ENCODE data around the gene SRGAP3. TPM values are rescaled to one million over a fixed set of nuclear protein-coding genes. Genes with fewer than 3 reads are reported as not detected.

The SRGAP3 gene
- total RNA-seq, 2 donors from 2014 or later: 10.9 to 11.4 TPM

GRCh38 chr3:9257092-9257491, 7.6 kb upstream of the SRGAP3 start:
- Histone ChIP-seq H3K27me3 (no peaks in the 10 kb centered on the region), H3K27ac (no peak overlapping the region), H3K4me1 (no peaks in the 10 kb centered on the region), H3K36me3 (replicated peaks in 1 of 2; ENCODE audit: insufficient read depth in 1 of 2, low read depth in 2 of 2) (no peaks in the 10 kb centered on the region), H3K4me3 (no peak overlapping the region), H3K9me3 (no peaks in the 10 kb centered on the region)
- WGBS, 2 donors: 90 to 100% methylated on average over 2 of the region's 2 CpGs
- DNase-seq (no peak), ATAC-seq (no peak)
- intact Hi-C loops (cut with DNase I): no loop called here
- TF ChIP-seq POLR2A (IDR thresholded peaks at IDR 0.05) (no peak), CTCF (IDR thresholded peaks at IDR 0.05) (no peak)

GRCh38 chr3:9255976-9256375, 6.5 kb upstream of the SRGAP3 start:
- intact Hi-C loops (cut with DNase I): no loop called here
- TF ChIP-seq CTCF (IDR thresholded peaks at IDR 0.05) (no peak), POLR2A (IDR thresholded peaks at IDR 0.05) (no peak)
- no peak overlapping the region for H3K4me3 ChIP-seq
- no peak overlapping the region for H3K27ac ChIP-seq
- DNase-seq: no peak
- no peak for ATAC-seq
- no peaks in the 10 kb centered on the region for H3K9me3 ChIP-seq
- 84 to 88% methylated on average over 4 of the region's 4 CpGs for WGBS, 2 donors
- H3K27me3 ChIP-seq: no peaks in the 10 kb centered on the region
- H3K36me3 ChIP-seq (replicated peaks in 1 of 2; ENCODE audit: insufficient read depth in 1 of 2, low read depth in 2 of 2): no peaks in the 10 kb centered on the region
- H3K4me1 ChIP-seq: no peaks in the 10 kb centered on the region

GRCh38 chr3:9254764-9255163, 5.3 kb upstream of the SRGAP3 start:
- Histone ChIP-seq H3K9me3 (no peaks in the 10 kb centered on the region), H3K36me3 (replicated peaks in 1 of 2; ENCODE audit: insufficient read depth in 1 of 2, low read depth in 2 of 2) (no peaks in the 10 kb centered on the region), H3K4me1 (peaks cover 5% of the 10 kb centered on the region), H3K27ac (no peak overlapping the region), H3K27me3 (no peaks in the 10 kb centered on the region), H3K4me3 (no peak overlapping the region)
- TF ChIP-seq POLR2A (IDR thresholded peaks at IDR 0.05): no peak
- no peak for TF ChIP-seq CTCF (IDR thresholded peaks at IDR 0.05)
- intact Hi-C loops (cut with DNase I): no loop called here
- 72 to 91% methylated on average over 1 of the region's 1 CpG for WGBS, 2 donors
- DNase-seq (no peak), ATAC-seq (no peak)

GRCh38 chr3:9253327-9253726, 3.9 kb upstream of the SRGAP3 start:
- H3K9me3 ChIP-seq: no peaks in the 10 kb centered on the region
- H3K27me3 ChIP-seq: no peaks in the 10 kb centered on the region
- WGBS, 2 donors: 39 to 47% methylated on average over 7 of the region's 7 CpGs
- ATAC-seq (no peak), DNase-seq (no peak)
- peaks cover 16% of the 10 kb centered on the region for H3K4me1 ChIP-seq
- no peaks in the 10 kb centered on the region for H3K36me3 ChIP-seq (replicated peaks in 1 of 2; ENCODE audit: insufficient read depth in 1 of 2, low read depth in 2 of 2)
- no peak overlapping the region for H3K4me3 ChIP-seq
- TF ChIP-seq CTCF (IDR thresholded peaks at IDR 0.05): no peak
- no peak for TF ChIP-seq POLR2A (IDR thresholded peaks at IDR 0.05)
- H3K27ac ChIP-seq: peak overlapping the region in 1 of 4 donors; percentile 41
- intact Hi-C loops (cut with DNase I): no loop called here

- H3K36me3 ChIP-seq (replicated peaks in 1 of 2; ENCODE audit: insufficient read depth in 1 of 2, low read depth in 2 of 2): no peaks in the 10 kb centered on the region
- no peak overlapping the region for H3K4me3 ChIP-seq
- H3K4me1 ChIP-seq: peaks cover 20% of the 10 kb centered on the region
- 84 to 86% methylated on average over 9 to 10 of the region's 10 CpGs for WGBS, 2 donors
- intact Hi-C loops (cut with DNase I): no loop called here
- no peaks in the 10 kb centered on the region for H3K27me3 ChIP-seq
- H3K9me3 ChIP-seq: no peaks in the 10 kb centered on the region
- TF ChIP-seq CTCF (IDR thresholded peaks at IDR 0.05) (no peak), POLR2A (IDR thresholded peaks at IDR 0.05) (no peak)
- DNase-seq: no peak
- H3K27ac ChIP-seq: no peak overlapping the region
- ATAC-seq: no peak
These were observed 1.8 kb upstream of the SRGAP3 start for GRCh38 chr3:9251055-9251786.

Data from body of pancreas (tissue), 4 donors.